ENCODE measurements around the gene OTUD4. TPM values are rescaled to one million over a fixed set of nuclear protein-coding genes. Genes with fewer than 3 reads are reported as not detected.
"Not testable (repeated sequence)": the region's sequence is repeated elsewhere in the genome, so short reads cannot be mapped to it uniquely, and the experiment has no call there.

OTUD4 gene, protein sequence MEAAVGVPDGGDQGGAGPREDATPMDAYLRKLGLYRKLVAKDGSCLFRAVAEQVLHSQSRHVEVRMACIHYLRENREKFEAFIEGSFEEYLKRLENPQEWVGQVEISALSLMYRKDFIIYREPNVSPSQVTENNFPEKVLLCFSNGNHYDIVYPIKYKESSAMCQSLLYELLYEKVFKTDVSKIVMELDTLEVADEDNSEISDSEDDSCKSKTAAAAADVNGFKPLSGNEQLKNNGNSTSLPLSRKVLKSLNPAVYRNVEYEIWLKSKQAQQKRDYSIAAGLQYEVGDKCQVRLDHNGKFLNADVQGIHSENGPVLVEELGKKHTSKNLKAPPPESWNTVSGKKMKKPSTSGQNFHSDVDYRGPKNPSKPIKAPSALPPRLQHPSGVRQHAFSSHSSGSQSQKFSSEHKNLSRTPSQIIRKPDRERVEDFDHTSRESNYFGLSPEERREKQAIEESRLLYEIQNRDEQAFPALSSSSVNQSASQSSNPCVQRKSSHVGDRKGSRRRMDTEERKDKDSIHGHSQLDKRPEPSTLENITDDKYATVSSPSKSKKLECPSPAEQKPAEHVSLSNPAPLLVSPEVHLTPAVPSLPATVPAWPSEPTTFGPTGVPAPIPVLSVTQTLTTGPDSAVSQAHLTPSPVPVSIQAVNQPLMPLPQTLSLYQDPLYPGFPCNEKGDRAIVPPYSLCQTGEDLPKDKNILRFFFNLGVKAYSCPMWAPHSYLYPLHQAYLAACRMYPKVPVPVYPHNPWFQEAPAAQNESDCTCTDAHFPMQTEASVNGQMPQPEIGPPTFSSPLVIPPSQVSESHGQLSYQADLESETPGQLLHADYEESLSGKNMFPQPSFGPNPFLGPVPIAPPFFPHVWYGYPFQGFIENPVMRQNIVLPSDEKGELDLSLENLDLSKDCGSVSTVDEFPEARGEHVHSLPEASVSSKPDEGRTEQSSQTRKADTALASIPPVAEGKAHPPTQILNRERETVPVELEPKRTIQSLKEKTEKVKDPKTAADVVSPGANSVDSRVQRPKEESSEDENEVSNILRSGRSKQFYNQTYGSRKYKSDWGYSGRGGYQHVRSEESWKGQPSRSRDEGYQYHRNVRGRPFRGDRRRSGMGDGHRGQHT
- 10 to 100 TPM; 11.9 to 20.1 (median 15.4) TPM for polyA plus RNA-seq (ENCODE audit: low read depth in 6 of 6)

DNA sequence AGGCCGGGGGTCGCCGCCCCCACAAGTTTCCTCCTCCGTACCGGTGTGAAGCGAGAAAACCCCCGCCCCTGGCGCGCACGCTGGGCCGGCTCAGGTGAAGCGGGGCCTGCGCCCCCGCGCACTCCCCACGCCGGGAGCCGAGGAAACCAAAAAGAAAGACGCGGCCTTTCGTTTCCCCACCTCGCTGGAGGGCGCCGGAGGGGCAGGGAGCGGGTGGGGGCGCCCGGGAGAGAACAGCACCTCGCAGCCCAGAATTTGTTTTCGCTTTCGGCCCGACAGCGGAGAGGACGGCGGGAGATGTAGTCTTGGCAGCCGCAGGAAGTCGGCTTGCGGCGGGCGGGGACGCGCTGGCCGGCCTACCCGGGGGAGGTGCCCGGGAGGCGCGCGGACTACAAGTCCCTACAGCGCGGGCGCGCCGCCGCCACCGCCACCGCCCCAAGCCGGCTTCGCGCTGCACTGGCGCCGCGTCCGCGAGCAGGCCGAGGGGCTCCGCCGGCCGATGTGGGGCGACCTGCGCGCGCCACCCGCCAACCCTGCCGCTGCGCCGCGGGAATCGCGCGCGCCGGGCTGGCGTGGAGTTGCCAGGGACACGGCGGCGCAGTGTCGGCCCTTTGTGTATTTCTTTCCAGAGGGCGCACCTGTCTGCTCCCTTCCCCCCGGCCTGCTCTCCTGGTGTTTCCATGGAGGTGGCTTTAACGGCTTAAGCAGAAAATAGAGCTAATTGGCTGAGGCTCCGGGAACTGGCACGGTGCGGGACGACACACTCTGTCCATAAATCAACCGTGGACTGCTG is at the start of gene OTUD4:
Gene OTUD4, minus strand, starts transcription at position 292 of the 793 bp plus-strand sequence. CDS start 616 bp downstream, outside the sequence.
- ATAC-seq (ENCODE audit: low read depth in 2 of 2), result peak; percentile 72 to 76
- no peaks in the 10 kb centered on the region for H3K9me3 Mint-ChIP-seq
- H3K4me1 Mint-ChIP-seq, result peaks cover 20 to 31% (median 26%) of the 10 kb centered on the region in 3 donors
- peak within 1 kb of the TSS; percentile 95 to 99 (median 98) for H3K27ac Mint-ChIP-seq
- DNase-seq, result peak; percentile 97
- peak within 1 kb of the TSS; percentile 85 to 95 (median 93) for H3K4me3 Mint-ChIP-seq
- H3K36me3 Mint-ChIP-seq, result peaks cover 0 to 3% of the 10 kb centered on the region in 2 donors
- H3K27me3 Mint-ChIP-seq, result no peaks in the 10 kb centered on the region

DNA sequence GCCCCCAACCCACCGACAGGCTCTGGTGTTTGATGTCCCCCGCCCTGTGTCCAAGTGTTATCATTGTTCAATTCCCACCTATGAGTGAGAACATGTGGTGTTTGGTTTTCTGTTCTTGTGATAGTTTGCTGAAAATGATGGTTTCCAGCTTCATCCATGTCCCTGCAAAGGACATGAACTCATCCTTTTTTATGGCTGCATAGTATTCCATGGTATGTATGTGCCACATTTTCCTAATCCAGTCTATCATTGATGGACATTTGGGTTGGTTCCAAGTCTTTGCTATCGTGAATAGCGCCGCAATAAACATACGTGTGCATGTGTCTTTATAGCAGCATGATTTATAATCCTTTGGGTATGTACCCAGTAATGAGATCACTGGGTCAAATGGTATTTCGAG is 42.8 kb upstream of the OTUD4 start:
- not testable (repeated sequence) for H3K4me3 Mint-ChIP-seq; ATAC-seq (ENCODE audit: low read depth in 2 of 2); DNase-seq; H3K4me1 Mint-ChIP-seq; H3K36me3 Mint-ChIP-seq; H3K27me3 Mint-ChIP-seq; H3K27ac Mint-ChIP-seq
- peaks cover 0 to 11% (median 3%) of the 10 kb centered on the region in 7 donors for H3K9me3 Mint-ChIP-seq

DNA sequence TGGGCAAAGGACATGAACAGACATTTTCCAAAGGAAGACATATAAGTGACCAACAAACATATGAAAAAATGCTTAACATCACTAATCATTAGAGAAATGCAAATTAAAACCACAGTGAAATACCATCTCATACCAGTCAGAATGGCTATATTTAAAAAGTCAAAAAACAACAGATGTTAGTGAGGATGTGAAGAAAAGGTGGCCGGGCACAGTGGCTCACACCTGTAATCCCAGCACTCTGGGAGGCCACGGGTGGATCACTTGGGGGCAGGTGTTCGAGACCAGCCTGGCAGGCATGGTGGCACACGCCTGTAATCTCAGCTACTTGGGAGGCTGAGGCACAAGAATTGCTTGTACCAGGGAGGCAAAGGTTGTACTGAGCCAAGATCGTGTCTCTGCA is 41.1 kb upstream of the OTUD4 start:
- H3K36me3 Mint-ChIP-seq; DNase-seq; H3K4me1 Mint-ChIP-seq; H3K4me3 Mint-ChIP-seq; H3K27me3 Mint-ChIP-seq; H3K9me3 Mint-ChIP-seq; ATAC-seq (ENCODE audit: low read depth in 2 of 2): not testable (repeated sequence)
- peak overlapping the region in 2 of 6 donors; percentile 44 to 66 for H3K27ac Mint-ChIP-seq

DNA sequence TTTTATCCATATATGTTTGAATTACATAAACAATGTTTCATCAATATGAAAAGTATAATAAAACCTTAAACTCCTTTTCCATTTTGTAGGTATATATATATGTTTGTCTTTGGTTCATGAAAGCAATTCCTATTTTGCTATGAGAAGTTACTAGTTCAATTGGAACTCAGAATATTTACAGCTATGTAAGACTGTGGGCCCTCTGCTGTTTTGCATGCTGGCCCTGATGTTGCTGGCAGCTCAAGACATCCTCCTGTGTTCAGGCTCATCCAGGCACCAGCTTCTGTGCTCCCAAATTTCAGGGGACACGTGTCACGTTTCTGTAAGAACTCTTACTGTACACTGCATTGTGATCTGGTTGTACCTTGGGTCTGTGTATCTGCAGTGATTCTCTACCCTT is 38.7 kb upstream of the OTUD4 start:
- ATAC-seq (ENCODE audit: low read depth in 2 of 2) (no peak), DNase-seq (no peak)
- H3K4me1 Mint-ChIP-seq, result no peaks in the 10 kb centered on the region
- no peak overlapping the region for H3K27ac Mint-ChIP-seq
- H3K9me3 Mint-ChIP-seq, result peaks cover 0 to 7% (median 3%) of the 10 kb centered on the region in 7 donors
- H3K36me3 Mint-ChIP-seq, result no peaks in the 10 kb centered on the region
- no peak overlapping the region for H3K4me3 Mint-ChIP-seq
- H3K27me3 Mint-ChIP-seq, result no peaks in the 10 kb centered on the region

DNA sequence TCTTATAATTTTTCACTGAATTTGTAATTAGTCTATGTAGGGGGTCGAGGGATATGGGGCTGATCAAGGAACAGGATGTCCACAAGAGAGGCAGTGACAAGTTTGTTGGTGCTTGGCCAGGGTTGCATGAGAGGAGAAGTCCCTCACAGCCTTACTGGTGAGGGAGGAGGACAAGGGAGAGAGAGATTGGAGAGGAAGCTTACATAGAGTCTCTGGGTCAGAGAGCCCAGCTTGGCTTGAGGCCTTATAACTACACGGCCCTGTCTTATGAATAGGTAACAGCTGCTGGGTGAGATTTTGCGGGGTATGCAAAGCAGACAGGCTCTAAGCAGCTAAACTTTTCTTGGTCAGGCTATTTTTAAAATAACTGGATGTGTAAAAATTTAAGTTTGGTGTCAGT is 37.9 kb upstream of the OTUD4 start:
- Mint-ChIP-seq H3K9me3 (peaks cover 0 to 3% (median 0%) of the 10 kb centered on the region in 7 donors), H3K4me1 (no peaks in the 10 kb centered on the region), H3K4me3 (no peak overlapping the region), H3K36me3 (no peaks in the 10 kb centered on the region), H3K27ac (peak overlapping the region in 1 of 6 donors; percentile 58), H3K27me3 (peaks cover 0 to 8% (median 0%) of the 10 kb centered on the region in 3 donors)
- DNase-seq (no peak), ATAC-seq (ENCODE audit: low read depth in 2 of 2) (no peak)

DNA sequence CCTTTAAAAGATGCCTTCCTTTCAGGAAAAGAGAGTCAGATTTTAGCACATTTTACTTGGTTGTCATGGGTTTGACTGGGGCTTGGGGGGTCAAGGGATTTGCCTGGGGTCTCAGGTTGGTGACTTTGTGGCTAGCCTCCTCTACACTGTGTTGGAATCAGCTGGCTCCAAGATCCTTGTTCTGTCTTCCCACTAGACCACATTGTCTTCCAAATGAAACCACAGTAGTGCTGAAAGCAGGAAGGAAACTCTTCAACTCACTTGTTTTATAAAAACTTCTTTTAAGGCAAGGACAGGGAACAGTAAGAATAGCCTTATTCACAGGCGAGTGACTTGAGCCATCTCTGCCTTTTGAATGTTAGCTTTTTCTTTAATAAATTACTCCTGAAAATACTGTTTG is 37.0 kb upstream of the OTUD4 start:
- no peak for DNase-seq
- Mint-ChIP-seq H3K4me3 (no peak overlapping the region), H3K36me3 (no peaks in the 10 kb centered on the region), H3K27me3 (peaks cover 0 to 15% (median 0%) of the 10 kb centered on the region in 3 donors), H3K4me1 (no peaks in the 10 kb centered on the region), H3K27ac (peak overlapping the region in 2 of 6 donors; percentile 6 to 15), H3K9me3 (no peaks in the 10 kb centered on the region)
- ATAC-seq (ENCODE audit: low read depth in 2 of 2), result no peak

DNA sequence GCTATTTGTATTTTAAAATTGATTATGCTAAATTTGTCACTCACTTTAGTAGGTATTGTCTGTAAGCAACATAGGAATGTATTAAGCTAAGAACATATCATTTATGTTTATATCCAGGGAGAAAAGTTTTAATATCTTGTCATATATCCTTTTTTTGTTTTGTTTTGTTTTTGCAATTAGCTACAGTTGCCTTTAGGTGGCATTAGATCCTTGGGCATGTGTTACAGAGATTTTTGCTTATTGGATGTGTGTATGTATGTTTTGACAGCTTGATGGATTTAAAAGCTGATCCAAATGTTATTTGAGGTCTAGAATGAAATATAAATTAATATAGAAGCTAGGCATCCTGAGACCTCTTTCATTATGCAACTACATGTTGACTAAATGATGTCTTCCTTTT is 36.1 kb upstream of the OTUD4 start:
- Mint-ChIP-seq H3K27ac (no peak overlapping the region), H3K9me3 (no peaks in the 10 kb centered on the region), H3K4me1 (no peaks in the 10 kb centered on the region), H3K4me3 (no peak overlapping the region), H3K27me3 (peaks cover 0 to 15% (median 0%) of the 10 kb centered on the region in 3 donors), H3K36me3 (no peaks in the 10 kb centered on the region)
- ATAC-seq (ENCODE audit: low read depth in 2 of 2) (no peak), DNase-seq (no peak)

DNA sequence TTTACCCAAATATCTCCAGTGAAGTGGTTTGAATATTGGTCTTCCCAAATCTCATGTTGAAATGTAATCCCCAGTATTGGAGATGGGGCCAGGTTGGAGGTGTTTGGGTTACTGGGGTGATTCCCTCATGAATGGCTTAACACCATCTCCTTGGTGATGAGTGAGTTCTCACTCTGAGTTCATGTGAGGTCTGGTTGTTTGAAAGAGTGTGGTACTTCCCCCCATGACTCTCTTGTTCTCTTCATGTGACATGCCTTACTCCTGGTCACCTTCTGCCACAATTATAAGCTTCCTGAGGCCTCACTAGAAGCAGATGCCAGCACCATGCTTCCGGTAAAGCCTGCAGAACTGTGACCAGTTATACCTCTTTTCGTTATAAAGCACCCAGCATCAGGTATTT is 32.9 kb upstream of the OTUD4 start:
- no peaks in the 10 kb centered on the region for H3K4me1 Mint-ChIP-seq
- peak overlapping the region in 1 of 6 donors; percentile 44 for H3K27ac Mint-ChIP-seq
- H3K27me3 Mint-ChIP-seq, result peaks cover 0 to 20% (median 0%) of the 10 kb centered on the region in 3 donors
- DNase-seq, result no peak
- no peaks in the 10 kb centered on the region for H3K36me3 Mint-ChIP-seq
- no peaks in the 10 kb centered on the region for H3K9me3 Mint-ChIP-seq
- no peak for ATAC-seq (ENCODE audit: low read depth in 2 of 2)
- no peak overlapping the region for H3K4me3 Mint-ChIP-seq

DNA sequence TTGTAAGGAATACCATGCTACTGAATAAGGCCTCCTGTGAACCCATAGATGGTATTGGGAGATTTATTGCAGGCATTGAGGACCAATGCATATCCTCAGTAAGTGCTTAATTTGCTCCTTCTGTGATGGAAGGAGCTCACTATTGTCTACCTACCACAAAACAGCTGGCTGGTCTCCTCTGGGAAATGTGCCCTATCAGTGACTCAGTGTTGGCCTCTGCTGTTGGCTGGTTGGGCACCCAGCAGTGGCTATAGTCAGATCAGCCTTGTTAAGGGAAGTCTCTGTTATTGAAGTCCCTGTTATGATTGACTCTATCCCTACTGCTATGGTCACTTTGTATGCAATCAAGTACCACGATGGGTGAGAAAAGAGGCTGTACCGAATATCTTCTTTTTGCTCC is 27.5 kb upstream of the OTUD4 start:
- Mint-ChIP-seq H3K27ac (no peak overlapping the region), H3K27me3 (peaks cover 0 to 9% (median 0%) of the 10 kb centered on the region in 3 donors), H3K9me3 (peaks cover 0 to 17% (median 3%) of the 10 kb centered on the region in 7 donors), H3K4me1 (no peaks in the 10 kb centered on the region), H3K4me3 (no peak overlapping the region), H3K36me3 (peaks cover 0 to 9% of the 10 kb centered on the region in 2 donors)
- DNase-seq, result no peak
- ATAC-seq (ENCODE audit: low read depth in 2 of 2), result no peak

DNA sequence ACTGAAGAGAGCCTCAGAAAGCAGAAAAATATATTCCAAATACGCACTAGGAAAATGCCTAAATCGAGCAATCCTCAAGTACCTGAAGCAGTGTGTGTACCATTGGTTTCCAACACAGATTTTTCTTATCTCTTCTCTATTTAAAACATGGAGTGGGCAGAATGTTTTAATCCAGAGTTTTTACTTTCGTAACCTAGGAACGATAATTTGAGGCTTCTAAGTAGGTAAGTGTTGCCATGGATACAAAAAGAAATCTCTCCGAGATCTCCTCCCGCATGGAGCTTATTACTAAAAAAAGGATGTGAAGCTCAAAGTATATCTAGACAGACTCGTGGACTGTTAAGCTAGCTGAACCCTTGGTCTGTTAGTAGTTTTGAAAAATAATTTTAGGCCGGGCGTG is 23.0 kb upstream of the OTUD4 start:
- Mint-ChIP-seq H3K4me3 (no peak overlapping the region), H3K9me3 (peaks cover 0 to 17% (median 3%) of the 10 kb centered on the region in 7 donors), H3K27me3 (peaks cover 0 to 9% (median 0%) of the 10 kb centered on the region in 3 donors), H3K27ac (no peak overlapping the region), H3K4me1 (no peaks in the 10 kb centered on the region), H3K36me3 (peaks cover 0 to 9% of the 10 kb centered on the region in 2 donors)
- ATAC-seq (ENCODE audit: low read depth in 2 of 2) (no peak), DNase-seq (no peak)

DNA sequence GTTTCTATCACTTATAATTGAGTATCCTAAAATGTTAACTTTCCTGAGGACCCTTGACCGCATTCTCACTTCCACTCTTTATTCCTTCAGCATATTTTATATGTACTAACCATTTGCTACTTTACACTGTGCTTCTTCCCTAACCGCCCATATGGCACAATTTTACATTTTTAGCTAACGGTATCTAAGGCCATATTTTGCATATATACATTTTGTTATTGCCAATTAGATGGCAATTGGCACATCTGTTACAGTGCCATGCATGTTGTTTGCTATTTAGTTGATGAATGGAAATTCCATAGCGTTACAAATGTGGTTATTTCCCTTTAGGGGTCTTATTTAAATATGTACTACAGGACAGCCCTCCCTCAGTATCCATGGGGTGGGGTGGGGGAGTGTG is 20.0 kb upstream of the OTUD4 start:
- ATAC-seq (ENCODE audit: low read depth in 2 of 2), result no peak
- no peak overlapping the region for H3K4me3 Mint-ChIP-seq
- H3K4me1 Mint-ChIP-seq, result peaks cover 5 to 9% (median 7%) of the 10 kb centered on the region in 3 donors
- no peak for DNase-seq
- H3K27me3 Mint-ChIP-seq, result peaks cover 0 to 9% (median 0%) of the 10 kb centered on the region in 3 donors
- no peaks in the 10 kb centered on the region for H3K36me3 Mint-ChIP-seq
- no peak overlapping the region for H3K27ac Mint-ChIP-seq
- H3K9me3 Mint-ChIP-seq, result peaks cover 0 to 2% (median 0%) of the 10 kb centered on the region in 7 donors

DNA sequence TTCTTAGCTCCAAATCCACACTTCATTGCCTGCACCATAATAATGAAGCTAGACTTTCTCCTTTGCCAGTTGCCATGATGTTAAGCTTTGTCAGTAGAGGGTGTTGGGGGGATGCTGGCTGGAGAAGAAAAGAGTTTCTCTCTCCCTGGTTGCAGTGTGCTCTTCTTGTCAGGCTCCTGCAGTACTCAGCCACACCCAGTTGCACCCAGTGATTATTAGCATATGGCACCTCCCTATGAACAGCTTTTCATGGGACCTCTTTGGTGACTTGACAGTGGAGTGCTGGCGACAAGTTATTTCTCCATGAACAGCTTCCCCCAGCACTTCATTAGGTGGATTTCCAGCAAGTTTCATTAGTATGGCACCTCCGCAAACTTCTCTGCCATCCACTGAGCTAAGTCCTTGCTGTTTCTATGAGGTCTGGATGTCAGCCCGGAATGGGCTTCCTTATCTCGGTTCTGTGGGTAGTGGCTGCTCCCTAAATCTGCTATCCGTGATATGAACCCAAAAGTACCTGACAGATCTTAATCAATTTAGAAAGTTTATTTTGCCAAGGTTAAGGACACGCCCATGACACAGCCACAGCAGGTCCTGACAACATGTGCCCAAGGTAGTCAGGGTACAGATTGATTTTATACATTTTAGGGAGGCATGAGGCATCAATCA is 18.8 kb upstream of the OTUD4 start:
- DNase-seq, result no peak
- Mint-ChIP-seq H3K27me3 (peaks cover 0 to 9% (median 0%) of the 10 kb centered on the region in 3 donors), H3K9me3 (peaks cover 0 to 2% (median 0%) of the 10 kb centered on the region in 7 donors), H3K27ac (peak overlapping the region in 2 of 6 donors; percentile 44 to 54), H3K4me1 (peaks cover 6 to 15% (median 7%) of the 10 kb centered on the region in 3 donors), H3K4me3 (no peak overlapping the region), H3K36me3 (no peaks in the 10 kb centered on the region)
- ATAC-seq (ENCODE audit: low read depth in 2 of 2), result no peak
